Urinary bladder (tissue), 4 donors: ENCODE results near the gene C14orf132. TPM values are rescaled to one million over a fixed set of nuclear protein-coding genes. Genes with fewer than 3 reads are reported as not detected.

Source experiments
- DNase-seq: peaks from one replicate; pipeline ENCODE4 v3.0.0-alpha.2; 2015; ENCODE audit errors: extremely low spot score
- H3K27ac ChIP-seq: one replicate; pipeline ENCODE4 v1.5.1; 2013; ENCODE audit warnings: low read depth, mild to moderate bottlenecking, moderate library complexity
- H3K36me3 ChIP-seq: one replicate; pipeline ENCODE4 v1.6.1; 2013; ENCODE audit warnings: mild to moderate bottlenecking, moderate library complexity; ENCODE audit not compliant: insufficient read depth
- H3K4me1 ChIP-seq: one replicate; pipeline ENCODE4 v1.6.1; 2013; ENCODE audit warnings: mild to moderate bottlenecking, moderate library complexity; ENCODE audit not compliant: insufficient read depth
- H3K4me3 ChIP-seq: one replicate; pipeline ENCODE4 v1.5.1; 2013; ENCODE audit warnings: low read depth, low read length
- WGBS: extraction: QIAGEN DNeasy Blood & Tissue Kit; methylation state at CpG from one replicate; pipeline ENCODE4 v1.1.7; 2013; 5-methylcytosine and 5-hydroxymethylcytosine counted together
- polyA plus RNA-seq: library from polyadenylated mRNA; stranded (reverse); fragments of 200-250 nt; gene quantifications from one replicate; pipeline ENCODE4 v1.2.3, GENCODE V29; 2013
- total RNA-seq: library from RNA; depleted of rRNA; stranded (reverse); fragments of >200 nt; gene quantifications from one replicate; pipeline ENCODE4 v1.2.3, GENCODE V29; 2014
- donor health status: healthy with polysubstance abuse.
- donor health status: healthy.

C14orf132 gene
- total and polyA plus RNA-seq, 2 donors, result 18.7 to 26.2 TPM

GRCh38 chr14:96125536-96125935 lies 86.4 kb downstream of the C14orf132 start:
- Histone ChIP-seq H3K36me3 (no peaks in the 10 kb centered on the region), H3K4me3 (no peak overlapping the region), H3K4me1 (peaks cover 4% of the 10 kb centered on the region), H3K27ac (no peak overlapping the region)
- WGBS, result 15% methylated on average over 3 of the region's 3 CpGs
- no peak for DNase-seq

DNA sequence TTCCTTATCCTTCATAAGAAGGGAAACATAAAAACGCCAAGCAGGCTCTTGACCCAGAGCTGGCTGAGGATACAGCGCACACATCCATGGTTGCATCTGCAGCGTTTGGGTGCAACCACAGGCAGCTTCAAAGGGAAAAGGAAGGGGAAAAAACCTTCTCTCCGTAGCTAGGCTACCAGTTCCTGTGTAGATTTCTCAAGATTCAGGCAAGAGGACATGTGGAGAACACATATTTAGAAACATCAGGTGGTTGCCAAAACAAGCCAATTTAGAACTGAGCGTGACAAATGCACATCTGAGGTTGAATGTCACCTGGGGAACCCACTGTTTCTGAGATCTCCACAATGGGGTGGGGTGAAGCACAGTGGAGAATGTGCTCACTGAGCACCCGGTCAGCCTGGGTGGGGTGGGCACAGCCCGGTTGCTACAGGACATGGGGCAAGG lies 87.2 kb downstream of the C14orf132 start:
- Histone ChIP-seq H3K4me3 (no peak overlapping the region), H3K27ac (peak overlapping the region; percentile 56), H3K4me1 (peaks cover 4% of the 10 kb centered on the region), H3K36me3 (no peaks in the 10 kb centered on the region)
- no peak for DNase-seq
- WGBS, result 60% methylated on average over 7 of the region's 7 CpGs

DNA sequence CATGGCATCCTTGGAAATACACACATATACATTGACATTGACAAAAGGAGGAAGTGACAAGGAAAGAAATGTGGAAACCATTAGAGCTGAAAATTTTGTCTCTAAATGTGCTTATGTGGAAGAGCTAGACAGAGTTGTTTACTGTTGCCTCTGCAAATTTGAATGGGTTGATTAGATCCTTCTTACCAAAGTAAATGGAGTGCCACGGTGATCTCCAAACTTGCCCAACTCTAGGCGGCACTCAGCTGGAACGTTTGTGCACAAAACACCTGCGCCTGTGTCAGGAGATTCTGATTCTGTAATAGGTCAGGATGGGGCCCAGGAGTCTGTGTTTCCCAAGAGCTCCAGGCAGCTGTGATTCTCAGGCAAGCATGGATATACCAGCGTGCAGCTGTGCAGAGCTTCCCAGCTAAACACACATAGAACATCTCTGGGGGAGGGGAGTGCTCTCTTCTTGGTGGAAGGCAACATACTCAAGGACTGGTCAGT lies 87.7 kb downstream of the C14orf132 start:
- H3K4me3 ChIP-seq, result no peak overlapping the region
- no peaks in the 10 kb centered on the region for H3K36me3 ChIP-seq
- H3K27ac ChIP-seq, result peak overlapping the region; percentile 56
- peaks cover 4% of the 10 kb centered on the region for H3K4me1 ChIP-seq
- no peak for DNase-seq
- 80% methylated on average over 5 of the region's 5 CpGs for WGBS

- WGBS, result 93% methylated on average over 7 of the region's 7 CpGs
- Histone ChIP-seq H3K4me1 (peaks cover 4% of the 10 kb centered on the region), H3K36me3 (no peaks in the 10 kb centered on the region), H3K27ac (no peak overlapping the region), H3K4me3 (no peak overlapping the region)
- DNase-seq, result no peak
Measured at GRCh38 chr14:96129128-96129736, 90.1 kb downstream of the C14orf132 start.

GRCh38 chr14:96130391-96130790 lies 91.2 kb downstream of the C14orf132 start:
- DNase-seq, result no peak
- no peaks in the 10 kb centered on the region for H3K36me3 ChIP-seq
- H3K27ac ChIP-seq, result no peak overlapping the region

DNA sequence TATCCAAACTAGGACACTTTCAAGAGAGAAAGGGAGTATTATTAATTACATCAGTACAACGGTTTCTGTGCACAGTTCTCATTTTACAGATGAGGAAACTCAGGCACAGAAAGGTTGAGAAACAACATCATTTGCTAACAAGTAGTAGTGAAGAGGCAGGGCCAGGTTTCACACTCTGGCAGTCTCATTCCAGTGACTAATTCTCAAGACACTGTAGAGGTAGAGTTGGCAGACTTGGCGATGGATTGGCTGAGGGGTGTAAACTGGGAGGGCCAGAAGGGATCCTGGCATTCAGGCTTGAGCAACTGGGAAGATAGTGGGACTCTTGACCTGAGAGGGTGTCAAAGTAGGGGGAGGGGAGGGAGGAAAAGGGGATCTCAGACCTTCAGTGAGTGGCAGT lies 91.7 kb downstream of the C14orf132 start:
- WGBS, result 72% methylated on average over 2 of the region's 2 CpGs
- Histone ChIP-seq H3K4me3 (no peak overlapping the region), H3K4me1 (peaks cover 2% of the 10 kb centered on the region), H3K36me3 (no peaks in the 10 kb centered on the region), H3K27ac (no peak overlapping the region)
- no peak for DNase-seq

More at GRCh38 chr14:96130391-96130790, 91.2 kb downstream of the C14orf132 start:
- Histone ChIP-seq H3K4me3 (no peak overlapping the region), H3K4me1 (peaks cover 4% of the 10 kb centered on the region)
- WGBS, result 94% methylated on average over 6 of the region's 6 CpGs

GRCh38 chr14:96131836-96132235 lies 92.7 kb downstream of the C14orf132 start:
- no peaks in the 10 kb centered on the region for H3K36me3 ChIP-seq
- H3K27ac ChIP-seq, result no peak overlapping the region
- H3K4me1 ChIP-seq, result no peaks in the 10 kb centered on the region
- no peak overlapping the region for H3K4me3 ChIP-seq
- no peak for DNase-seq
- WGBS, result 82% methylated on average over 4 of the region's 4 CpGs

DNA sequence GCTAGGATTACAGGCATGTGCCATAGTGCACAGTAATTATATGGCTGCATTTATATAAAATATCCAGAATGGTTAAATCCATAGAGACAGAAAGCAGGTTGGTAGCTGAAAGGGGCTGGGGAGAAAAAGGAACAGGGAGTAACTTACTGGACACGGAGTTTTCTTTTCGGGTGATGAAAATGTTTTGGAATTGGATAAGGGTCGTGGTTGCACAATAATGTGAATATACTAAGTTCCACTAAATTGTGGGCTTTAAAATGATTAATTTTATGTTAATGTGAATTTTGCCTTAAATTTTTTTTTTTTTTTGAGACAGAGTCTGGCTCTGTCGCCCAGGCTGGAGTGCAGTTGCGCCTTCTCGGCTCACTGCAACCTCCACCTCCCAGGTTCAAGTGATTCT lies 95.3 kb downstream of the C14orf132 start:
- DNase-seq, result no peak
- WGBS, result 85% methylated on average over 6 of the region's 6 CpGs
- Histone ChIP-seq H3K36me3 (no peaks in the 10 kb centered on the region), H3K27ac (no peak overlapping the region), H3K4me1 (no peaks in the 10 kb centered on the region), H3K4me3 (no peak overlapping the region)

DNA sequence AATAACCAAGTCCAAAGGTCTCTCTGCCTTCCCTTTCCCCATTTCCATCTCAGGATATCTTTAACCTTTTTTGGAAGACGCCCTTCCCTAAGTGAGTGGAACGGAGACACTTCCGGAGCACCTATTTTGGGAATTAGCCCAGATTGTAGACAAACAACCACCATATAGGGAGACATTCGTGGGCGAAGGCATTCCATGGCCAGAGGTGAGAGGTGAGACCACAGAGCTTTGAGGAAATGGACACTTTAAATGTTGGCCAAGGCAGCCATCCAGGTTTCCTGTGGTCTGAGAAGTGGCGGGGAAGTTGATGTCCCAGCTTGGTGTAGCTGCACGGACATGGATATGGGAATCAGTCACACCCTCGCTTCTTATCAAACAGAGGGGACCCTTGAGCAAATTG lies 96.1 kb downstream of the C14orf132 start:
- 74% methylated on average over 8 of the region's 8 CpGs for WGBS
- DNase-seq, result no peak
- H3K36me3 ChIP-seq, result no peaks in the 10 kb centered on the region
- no peaks in the 10 kb centered on the region for H3K4me1 ChIP-seq
- H3K4me3 ChIP-seq, result no peak overlapping the region
- H3K27ac ChIP-seq, result no peak overlapping the region

DNA sequence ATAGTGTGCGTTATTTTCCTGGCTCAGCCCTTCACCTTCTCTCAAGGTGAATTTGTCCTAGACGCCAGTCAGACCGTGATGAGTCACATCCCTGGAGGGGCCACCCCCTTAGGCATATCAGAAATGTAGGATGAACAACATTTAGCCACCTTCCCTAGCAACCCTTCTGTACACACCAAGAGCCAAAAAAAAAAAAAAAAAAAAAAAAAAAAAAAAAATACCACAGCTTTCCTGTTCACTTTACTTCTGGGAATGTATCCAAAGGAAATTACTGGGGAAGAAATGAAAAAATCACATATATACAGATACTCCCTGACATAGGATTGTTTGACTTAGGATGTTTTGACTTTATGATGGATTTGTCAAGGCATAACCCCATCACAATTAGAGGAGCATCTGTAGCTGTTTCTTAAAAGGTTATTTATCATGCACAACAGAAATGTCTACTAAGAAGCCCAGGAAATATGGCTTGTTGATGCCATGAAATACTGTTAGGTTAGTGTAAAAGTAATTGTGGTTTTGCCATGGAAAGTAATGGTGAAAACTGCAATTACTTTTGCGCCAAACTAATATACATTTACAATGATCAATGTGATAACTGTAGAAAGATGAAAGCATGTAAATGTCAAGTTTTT lies 97.3 kb downstream of the C14orf132 start:
- WGBS, result 38% methylated on average over 4 of the region's 4 CpGs
- no peak for DNase-seq

DNA sequence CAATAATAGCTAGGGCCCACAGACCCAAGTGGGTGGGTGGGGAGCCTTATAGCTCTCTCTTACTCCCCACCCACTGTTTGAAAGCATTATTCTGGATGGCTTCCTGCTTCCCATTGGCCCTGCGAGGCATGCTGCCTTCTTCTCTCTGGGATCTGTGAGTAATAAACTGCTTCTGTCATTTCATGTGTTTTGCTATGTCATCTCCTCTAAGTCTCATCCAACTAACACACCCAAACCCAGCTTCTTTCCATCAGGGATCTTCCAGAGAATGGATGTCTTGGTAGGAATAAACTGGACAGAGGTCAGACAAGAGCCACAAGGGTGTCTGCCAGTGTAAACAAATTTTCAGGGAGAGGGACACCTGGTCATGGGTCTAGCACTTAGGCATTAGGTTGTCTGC lies 99.1 kb downstream of the C14orf132 start:
- H3K4me3 ChIP-seq, result no peak overlapping the region
- 93% methylated on average over 1 of the region's 1 CpG for WGBS
- H3K36me3 ChIP-seq, result no peaks in the 10 kb centered on the region
- DNase-seq, result no peak
- H3K27ac ChIP-seq, result no peak overlapping the region
- H3K4me1 ChIP-seq, result no peaks in the 10 kb centered on the region

More for the DNA sequence above, 97.3 kb downstream of the C14orf132 start:
- no peak overlapping the region for H3K4me3 ChIP-seq
- no peak overlapping the region for H3K27ac ChIP-seq
- H3K4me1 ChIP-seq, result no peaks in the 10 kb centered on the region
- H3K36me3 ChIP-seq, result no peaks in the 10 kb centered on the region

- Histone ChIP-seq H3K4me1 (no peaks in the 10 kb centered on the region), H3K4me3 (no peak overlapping the region), H3K27ac (no peak overlapping the region), H3K36me3 (no peaks in the 10 kb centered on the region)
- DNase-seq, result no peak
- whole genome bisulfite sequencing, result 82% methylated on average over 1 of the region's 1 CpG
Measured at GRCh38 chr14:96139169-96139568, 100.0 kb downstream of the C14orf132 start.

DNA sequence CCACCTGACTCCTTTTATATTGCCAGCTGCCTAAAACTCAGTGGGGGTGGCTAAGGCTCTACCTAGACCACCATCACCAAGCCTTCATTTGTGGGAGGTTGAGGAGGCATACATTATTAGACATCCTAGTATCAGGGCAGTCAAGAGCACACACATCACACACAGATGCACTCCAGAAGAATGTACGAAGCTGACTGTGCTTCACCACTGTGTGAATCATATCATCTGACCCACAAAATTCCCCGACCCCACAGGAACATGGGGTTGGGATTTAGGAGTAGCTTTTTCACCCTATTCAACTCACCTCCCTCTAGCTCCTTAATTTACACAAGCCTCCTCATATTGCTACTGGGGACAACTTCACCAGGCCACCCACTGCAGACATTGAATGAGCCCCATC lies 100.7 kb downstream of the C14orf132 start:
- Histone ChIP-seq H3K36me3 (no peaks in the 10 kb centered on the region), H3K27ac (no peak overlapping the region), H3K4me3 (no peak overlapping the region), H3K4me1 (no peaks in the 10 kb centered on the region)
- 89% methylated on average over 2 of the region's 2 CpGs for WGBS
- DNase-seq, result no peak

GRCh38 chr14:96140952-96141351 lies 101.8 kb downstream of the C14orf132 start:
- no peak for DNase-seq
- Histone ChIP-seq H3K36me3 (no peaks in the 10 kb centered on the region), H3K4me3 (no peak overlapping the region), H3K27ac (no peak overlapping the region), H3K4me1 (no peaks in the 10 kb centered on the region)
- WGBS, result 83% methylated on average over 5 of the region's 5 CpGs
